ENCODE results near the gene B3GNT2. TPM values are rescaled to one million over a fixed set of nuclear protein-coding genes. Genes with fewer than 3 reads are reported as not detected.

The B3GNT2 gene, protein sequence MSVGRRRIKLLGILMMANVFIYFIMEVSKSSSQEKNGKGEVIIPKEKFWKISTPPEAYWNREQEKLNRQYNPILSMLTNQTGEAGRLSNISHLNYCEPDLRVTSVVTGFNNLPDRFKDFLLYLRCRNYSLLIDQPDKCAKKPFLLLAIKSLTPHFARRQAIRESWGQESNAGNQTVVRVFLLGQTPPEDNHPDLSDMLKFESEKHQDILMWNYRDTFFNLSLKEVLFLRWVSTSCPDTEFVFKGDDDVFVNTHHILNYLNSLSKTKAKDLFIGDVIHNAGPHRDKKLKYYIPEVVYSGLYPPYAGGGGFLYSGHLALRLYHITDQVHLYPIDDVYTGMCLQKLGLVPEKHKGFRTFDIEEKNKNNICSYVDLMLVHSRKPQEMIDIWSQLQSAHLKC
- 40.1 TPM for total RNA-seq

DNA sequence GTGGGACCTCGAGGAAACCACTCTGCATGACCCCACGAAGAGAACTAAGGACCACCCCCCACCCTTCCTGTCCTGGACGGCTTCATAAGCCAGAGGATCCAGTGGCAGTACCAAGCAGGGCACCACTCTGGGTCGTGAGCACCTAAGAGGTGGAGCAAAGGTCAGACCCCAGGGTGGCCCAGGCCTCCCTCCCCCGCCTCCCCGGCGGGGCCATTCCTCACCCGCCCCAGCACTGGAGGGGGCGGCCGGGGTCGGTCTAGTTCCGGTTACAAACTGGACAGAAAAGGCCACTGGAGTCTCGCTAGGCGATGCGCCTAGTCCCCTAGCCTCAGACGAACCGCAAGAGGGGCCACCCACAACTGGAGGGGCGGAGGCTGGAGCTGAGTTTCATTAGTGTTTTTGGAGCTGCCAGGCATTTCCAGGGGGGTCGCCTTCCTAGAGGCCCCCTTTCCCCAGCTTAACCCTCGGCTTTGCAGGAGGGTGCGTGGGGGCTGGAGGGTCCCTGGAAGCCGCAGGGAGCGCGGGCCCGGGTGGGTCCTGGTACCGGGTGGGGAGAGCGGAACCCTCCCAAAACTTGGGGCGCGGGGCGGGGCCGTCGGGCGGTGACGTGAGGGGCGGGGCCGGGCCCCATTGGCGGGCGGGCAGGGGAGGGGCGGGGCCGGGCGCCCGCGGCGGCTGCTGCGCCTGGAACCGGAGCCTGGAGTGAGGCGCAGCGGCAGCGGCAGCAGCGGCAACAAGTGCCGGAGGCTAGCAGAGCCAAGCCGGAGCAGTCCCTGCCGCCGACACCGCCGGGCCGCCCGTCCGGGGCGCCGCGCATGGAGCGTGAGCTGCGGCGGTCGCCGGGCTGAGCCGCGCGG lies at the start of gene B3GNT2:
TSS of gene B3GNT2 (plus strand) at position 695 of the 857 bp plus-strand sequence. CDS start 26,106 bp downstream, outside the sequence.

Small RNA genes within 50 kb of the gene (small RNA-seq; reads per million reads assigned to genes)
- gene MIR5192 (ENCODE audit: low replicate concordance) (not detected), gene RN7SL51P (ENCODE audit: low replicate concordance) (not detected)
